GM18505 (cell line): Measurements from ENCODE around the gene SDC3.

Source experiments
- ATAC-seq: cut with Tn5 transposase; IDR thresholded peaks from one replicate; pipeline ENCODE4 v1.9.1; 2021; ENCODE audit not compliant: unreplicated experiment
- POLR2A ChIP-seq: IDR thresholded peaks from 4 replicates; pipeline ENCODE4 v1.6.1; 2011; ENCODE audit warnings: borderline replicate concordance; ENCODE audit not compliant: insufficient read depth, insufficient read length; ENCODE audit errors: extremely low read depth

The SDC3 gene

DNA sequence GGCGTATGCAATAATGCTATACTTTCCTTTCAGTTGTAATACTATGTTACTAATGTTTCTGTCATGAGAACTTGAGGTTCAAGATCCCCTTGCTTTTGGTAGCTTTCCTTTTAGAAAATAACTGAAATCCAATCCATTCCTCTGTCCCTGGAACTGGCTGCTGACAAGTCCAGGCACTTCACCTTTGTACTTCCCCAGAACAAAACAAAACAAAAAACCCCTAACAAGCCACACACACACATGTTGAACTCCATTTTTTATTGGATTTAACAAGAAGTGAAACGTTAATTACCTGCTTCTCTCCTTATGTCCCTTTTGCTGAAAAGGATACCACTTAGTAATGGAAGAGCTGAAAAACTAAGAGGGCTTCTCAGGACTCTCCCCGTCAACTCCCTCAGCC, 26.1 kb upstream of the SDC3 start:
- no peak for ATAC-seq
- no peak for TF ChIP-seq POLR2A

DNA sequence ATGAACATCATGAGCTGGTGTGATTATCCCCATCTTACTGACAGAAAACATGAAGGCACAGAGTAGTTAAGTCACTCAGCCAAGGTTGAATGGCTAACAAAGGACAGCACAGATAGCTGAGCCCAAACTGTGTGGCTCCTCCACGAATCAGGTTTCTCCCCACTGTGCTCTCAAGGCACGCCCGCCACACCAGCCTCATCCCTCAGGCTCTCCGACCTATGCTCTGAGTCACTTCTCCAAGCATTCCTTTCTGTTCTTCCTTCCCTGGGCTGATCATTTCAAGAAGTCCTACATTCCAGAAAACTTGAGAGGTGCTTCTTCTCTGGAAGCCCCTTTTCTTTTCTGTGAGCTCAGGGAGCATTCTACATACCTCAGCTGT, 25.3 kb upstream of the SDC3 start:
- ATAC-seq: no peak

DNA sequence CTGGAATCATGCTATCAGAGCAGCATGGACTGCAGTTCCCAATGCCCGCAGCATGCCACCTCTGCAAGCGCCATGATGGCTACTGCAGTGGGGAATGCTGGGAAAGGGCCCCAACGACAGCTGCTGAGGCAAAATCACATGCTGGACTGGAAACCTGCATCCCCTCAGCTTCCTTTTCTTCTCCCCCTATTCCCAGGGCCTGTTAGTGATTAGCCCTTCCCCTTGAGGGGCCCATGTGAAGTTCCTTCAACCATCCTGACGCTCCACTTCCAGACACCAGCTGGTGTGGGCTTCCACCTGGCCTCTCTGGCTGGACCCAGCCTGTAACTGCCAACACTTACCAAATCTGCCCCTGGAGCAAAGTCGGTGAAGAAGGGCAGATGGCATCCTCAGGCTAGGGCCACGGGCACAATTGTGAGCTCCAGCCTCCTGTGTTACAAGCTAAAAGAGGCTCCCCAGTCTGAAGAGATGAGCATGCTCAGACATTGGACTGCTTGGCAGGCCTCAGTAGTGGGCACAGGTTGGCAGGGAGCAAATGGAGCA, 22.1 kb upstream of the SDC3 start:
- ATAC-seq: no peak
- no peak for TF ChIP-seq POLR2A

More for the DNA sequence above, 25.3 kb upstream of the SDC3 start:
- TF ChIP-seq POLR2A: no peak

GRCh38 chr1:30929944-30930525, 21.5 kb upstream of the SDC3 start:
- ATAC-seq: no peak
- no peak for TF ChIP-seq POLR2A

DNA sequence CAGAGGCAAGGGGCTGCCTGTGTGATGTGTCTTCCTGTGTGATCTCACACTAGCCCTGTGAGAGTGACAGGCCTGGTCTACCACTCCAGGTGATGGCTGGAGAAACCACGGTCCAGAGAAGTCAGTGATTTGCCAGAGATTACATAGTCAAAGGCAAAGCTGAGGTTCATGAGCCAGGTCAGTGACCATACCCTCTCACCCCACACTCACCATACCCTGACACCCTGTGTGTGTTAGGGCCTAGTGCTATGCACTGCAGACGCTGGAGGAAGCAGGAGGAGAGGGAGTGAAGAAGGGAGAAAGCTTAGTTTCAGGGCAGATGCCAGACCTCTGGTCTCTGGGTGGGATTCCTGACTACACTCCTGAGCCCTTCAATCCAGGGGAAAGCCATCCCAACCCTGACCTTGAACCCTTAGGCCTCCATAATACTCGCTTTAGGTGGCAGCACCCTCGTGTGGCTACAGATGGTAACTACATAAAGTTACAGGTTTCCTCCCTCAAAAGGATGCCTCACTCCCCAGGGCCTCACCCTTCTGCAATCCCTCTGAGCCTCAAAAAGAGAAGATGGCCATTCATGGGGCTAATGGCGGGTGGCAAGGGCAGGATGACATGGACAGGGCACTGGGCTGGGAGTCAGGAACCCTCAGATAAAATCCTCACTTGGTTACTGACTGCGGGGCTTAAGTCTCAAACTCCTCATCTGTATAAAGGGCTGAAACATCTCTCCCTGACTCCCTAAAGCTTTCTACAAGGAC, 20.8 kb upstream of the SDC3 start:
- no peak for ATAC-seq
- no peak for TF ChIP-seq POLR2A

DNA sequence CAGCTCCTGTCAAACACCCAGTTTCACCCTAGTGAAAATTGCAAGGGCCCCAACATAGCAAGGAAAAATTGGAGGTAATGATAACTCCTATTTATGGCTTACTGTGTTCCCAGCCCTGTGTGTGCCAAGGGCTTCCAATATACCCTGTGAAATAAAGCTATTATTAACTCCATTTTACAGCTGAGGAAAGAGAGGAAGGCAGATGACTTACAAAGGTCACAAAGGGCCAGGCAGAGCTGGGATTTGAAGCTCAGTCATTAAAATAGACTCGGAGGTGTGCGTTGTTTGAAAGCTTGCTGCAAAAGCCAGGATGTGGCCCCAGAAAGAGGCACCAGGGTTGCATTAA, 20.2 kb upstream of the SDC3 start:
- no peak for ATAC-seq
- TF ChIP-seq POLR2A: no peak

DNA sequence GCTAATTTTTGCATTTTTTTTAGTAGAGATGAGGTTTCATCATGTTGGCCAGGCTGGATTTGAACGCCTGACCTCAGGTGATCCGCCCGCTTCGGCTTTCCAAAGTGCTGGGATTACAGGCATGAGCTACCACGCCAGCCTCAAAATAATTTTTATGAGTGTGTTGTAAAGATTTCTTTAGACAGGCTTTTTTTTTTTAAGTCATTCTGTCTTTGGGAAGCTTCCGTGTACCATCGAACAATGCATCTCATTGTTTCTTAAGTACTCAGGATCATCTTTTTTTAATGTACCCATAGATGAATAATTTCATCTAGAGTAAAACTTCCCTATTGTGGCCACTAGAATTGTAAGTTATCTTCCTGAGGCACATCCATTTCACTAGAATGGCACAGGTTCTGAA, 19.6 kb upstream of the SDC3 start:
- no peak for TF ChIP-seq POLR2A
- no peak for ATAC-seq

GRCh38 chr1:30927448-30927847, 18.9 kb upstream of the SDC3 start:
- no peak for TF ChIP-seq POLR2A
- no peak for ATAC-seq

DNA sequence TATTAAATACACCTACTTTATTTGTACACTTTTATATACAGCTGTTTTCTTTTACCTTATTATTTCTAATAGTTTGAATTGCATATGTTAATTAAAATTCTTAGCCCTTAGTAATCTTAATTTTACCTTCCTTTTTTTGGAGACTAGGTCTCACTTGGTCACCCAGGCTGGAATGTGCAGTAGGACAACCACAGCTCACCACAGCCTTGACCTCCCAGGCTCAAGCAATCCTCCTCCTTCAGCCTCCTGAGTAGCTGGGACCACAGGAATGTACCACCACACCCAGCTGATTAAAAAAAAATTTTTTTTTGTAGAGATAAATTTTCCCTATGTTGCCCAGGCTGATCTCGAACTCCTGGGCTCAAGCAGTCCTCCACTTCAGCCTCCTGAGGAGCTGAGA, 15.0 kb upstream of the SDC3 start:
- no peak for ATAC-seq
- no peak for TF ChIP-seq POLR2A

GRCh38 chr1:30920827-30921226, 12.3 kb upstream of the SDC3 start:
- ATAC-seq: no peak
- no peak for TF ChIP-seq POLR2A

GRCh38 chr1:30919025-30919881, 10.7 kb upstream of the SDC3 start:
- no peak for ATAC-seq

GRCh38 chr1:30916296-30916695, 7.7 kb upstream of the SDC3 start:
- ATAC-seq: no peak
- no peak for TF ChIP-seq POLR2A

More at GRCh38 chr1:30919025-30919881, 10.7 kb upstream of the SDC3 start:
- no peak for TF ChIP-seq POLR2A

DNA sequence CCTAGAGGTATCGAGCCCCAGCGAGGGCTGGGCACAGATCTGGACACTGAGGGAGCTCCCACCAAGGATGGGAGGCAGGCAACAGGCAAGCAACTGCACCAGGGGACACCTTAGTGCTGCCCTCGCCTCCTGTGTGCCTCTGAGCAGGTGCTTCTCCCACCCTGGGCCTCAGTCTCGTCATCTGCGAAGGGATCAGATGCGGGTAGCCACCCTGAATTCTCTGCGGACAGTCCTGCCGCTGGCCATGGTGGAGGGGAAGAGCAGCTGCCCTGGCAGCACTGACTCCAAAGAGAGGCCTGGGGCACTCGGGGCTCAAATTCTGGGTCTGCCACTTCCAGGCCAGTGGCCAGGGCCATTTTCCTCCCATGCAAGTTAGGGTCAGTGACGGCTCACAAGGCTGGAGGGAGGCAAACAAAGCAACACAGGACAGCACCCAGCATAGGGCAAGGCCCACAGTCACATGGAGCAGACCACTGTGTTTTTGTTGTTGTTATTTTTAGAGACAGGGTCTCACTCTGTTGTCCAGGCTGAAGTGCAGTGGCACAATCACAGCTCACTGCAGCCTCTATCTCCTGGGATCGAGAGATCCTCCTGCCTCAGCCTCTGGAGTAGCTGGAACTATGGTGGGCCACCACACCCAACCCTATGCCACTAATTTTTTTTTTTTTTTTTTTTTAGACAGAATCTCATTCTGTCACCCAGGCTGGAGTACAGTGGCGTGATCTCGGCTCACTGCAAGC, 7.1 kb upstream of the SDC3 start:
- no peak for ATAC-seq
- no peak for TF ChIP-seq POLR2A
